MM.1S (cell line): ENCODE measurements around the gene MEP1A.
A peak's percentile ranks its signal among the peaks of the same experiment; 100 is the strongest.

Experiments used
- DNase-seq: peaks from one replicate; pipeline ENCODE4 v3.0.0-alpha.2; 2015
- H2AFZ ChIP-seq: fragments of 300-600 bp; sonication (generic); 2 replicates; pipeline ENCODE4 v1.6.0; 2016; ENCODE audit warnings: antibody characterized with exemption, low read length
- H3F3A ChIP-seq: fragments of 300-600 bp; sonication (generic); 2 replicates; pipeline ENCODE4 v1.6.1; 2016; ENCODE audit warnings: mild to moderate bottlenecking, antibody characterized with exemption, low read length, moderate library complexity, mixed read lengths; ENCODE audit not compliant: insufficient read depth
- H3K27ac ChIP-seq: fragments of 300-600 bp; sonication (generic); 2 replicates; pipeline ENCODE4 v1.5.1; 2016; ENCODE audit warnings: mild to moderate bottlenecking, low read length
- H3K27me3 ChIP-seq: fragments of 300-600 bp; sonication (generic); replicated peaks from 2 replicates; pipeline ENCODE4 v1.6.0; 2016; ENCODE audit warnings: low read length; ENCODE audit not compliant: insufficient read depth
- H3K36me3 ChIP-seq: fragments of 300-600 bp; sonication (generic); replicated peaks from 2 replicates; pipeline ENCODE4 v1.6.1; 2016; ENCODE audit warnings: mild to moderate bottlenecking, low read length, mixed read lengths; ENCODE audit not compliant: insufficient read depth
- H3K4me1 ChIP-seq: fragments of 300-600 bp; sonication (generic); 2 replicates; pipeline ENCODE4 v1.6.1; 2016; ENCODE audit warnings: low read length, mixed read lengths
- H3K4me2 ChIP-seq: fragments of 300-600 bp; sonication (generic); 2 replicates; pipeline ENCODE4 v1.6.0; 2016; ENCODE audit warnings: low read depth, low read length
- H3K4me3 ChIP-seq: fragments of 300-600 bp; sonication (generic); 2 replicates; pipeline ENCODE4 v1.5.1; 2016; ENCODE audit warnings: low read length, mixed read lengths
- H3K79me2 ChIP-seq: fragments of 300-600 bp; sonication (generic); 2 replicates; pipeline ENCODE4 v1.6.1; 2016; ENCODE audit warnings: mixed run types, low read length, mixed read lengths
- H3K9ac ChIP-seq: fragments of 300-600 bp; sonication (generic); 2 replicates; pipeline ENCODE4 v1.6.1; 2016; ENCODE audit warnings: low read length, mixed read lengths
- H3K9me2 ChIP-seq: fragments of 300-600 bp; sonication (generic); replicated peaks from 2 replicates; pipeline ENCODE4 v1.6.1; 2016; ENCODE audit warnings: mild to moderate bottlenecking, low read length, mixed read lengths; ENCODE audit not compliant: insufficient read depth
- H3K9me3 ChIP-seq: fragments of 300-600 bp; sonication (generic); replicated peaks from 2 replicates; pipeline ENCODE4 v1.6.1; 2016; ENCODE audit warnings: mild to moderate bottlenecking, low read length, mixed read lengths; ENCODE audit not compliant: insufficient read depth
- H4K20me1 ChIP-seq: fragments of 300-600 bp; sonication (generic); 2 replicates; pipeline ENCODE4 v1.6.1; 2016; ENCODE audit warnings: mild to moderate bottlenecking, low read length, moderate library complexity, mixed read lengths; ENCODE audit not compliant: insufficient read depth
- EZH2 ChIP-seq: fragments of 300-600 bp; sonication (generic); optimal IDR thresholded peaks from 2 replicates; pipeline ENCODE3; 2017; ENCODE audit warnings: low read depth, mild to moderate bottlenecking, antibody characterized with exemption, low read length, mixed read lengths
- EZH2phosphoT487 ChIP-seq: fragments of 300-600 bp; sonication (generic); IDR thresholded peaks from 2 replicates; pipeline ENCODE4 v1.6.1; 2018; ENCODE audit warnings: antibody characterized with exemption, low read length
- TF ChIP-seq, protein P1 (sequence below): fragments of 300-600 bp; sonication (generic); IDR thresholded peaks from 2 replicates; pipeline ENCODE4 v1.5.1; 2016; ENCODE audit warnings: antibody characterized with exemption, low read length, mixed read lengths

The MEP1A gene

DNA sequence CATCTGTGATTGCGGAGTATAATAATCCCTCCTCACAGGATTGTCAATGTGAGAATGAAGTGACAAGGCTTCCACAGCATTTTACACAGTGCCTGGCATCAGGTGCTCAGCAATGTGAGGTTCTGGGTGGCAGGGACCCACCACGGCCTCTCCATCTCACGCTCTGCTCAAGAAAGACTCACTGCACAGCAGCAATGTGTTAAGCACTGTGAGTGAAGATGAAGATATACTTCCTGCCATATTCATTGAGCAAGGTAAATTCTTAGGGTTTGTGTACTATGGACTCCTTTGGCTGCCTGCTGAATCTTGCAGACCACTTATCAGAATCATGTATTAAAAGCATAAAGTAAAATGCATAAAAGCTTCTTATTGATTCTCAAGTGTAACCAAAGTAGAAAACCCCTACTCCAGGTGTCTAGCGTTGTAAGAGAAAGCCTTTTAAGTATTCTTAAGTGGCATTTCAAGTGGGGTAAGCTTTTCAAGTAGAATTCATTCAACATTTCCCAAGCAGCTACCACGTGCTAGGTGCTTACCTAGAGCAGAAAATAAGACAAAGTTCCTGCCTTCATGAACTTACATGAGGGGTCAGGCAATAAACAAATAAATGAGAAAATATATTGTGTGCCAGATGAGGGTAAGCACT, 17.0 kb upstream of the MEP1A start:
- H3K9me2 ChIP-seq = no peaks in the 10 kb centered on the region
- H3K4me2 ChIP-seq = no peak overlapping the region
- H2AFZ ChIP-seq = no peak overlapping the region

DNA sequence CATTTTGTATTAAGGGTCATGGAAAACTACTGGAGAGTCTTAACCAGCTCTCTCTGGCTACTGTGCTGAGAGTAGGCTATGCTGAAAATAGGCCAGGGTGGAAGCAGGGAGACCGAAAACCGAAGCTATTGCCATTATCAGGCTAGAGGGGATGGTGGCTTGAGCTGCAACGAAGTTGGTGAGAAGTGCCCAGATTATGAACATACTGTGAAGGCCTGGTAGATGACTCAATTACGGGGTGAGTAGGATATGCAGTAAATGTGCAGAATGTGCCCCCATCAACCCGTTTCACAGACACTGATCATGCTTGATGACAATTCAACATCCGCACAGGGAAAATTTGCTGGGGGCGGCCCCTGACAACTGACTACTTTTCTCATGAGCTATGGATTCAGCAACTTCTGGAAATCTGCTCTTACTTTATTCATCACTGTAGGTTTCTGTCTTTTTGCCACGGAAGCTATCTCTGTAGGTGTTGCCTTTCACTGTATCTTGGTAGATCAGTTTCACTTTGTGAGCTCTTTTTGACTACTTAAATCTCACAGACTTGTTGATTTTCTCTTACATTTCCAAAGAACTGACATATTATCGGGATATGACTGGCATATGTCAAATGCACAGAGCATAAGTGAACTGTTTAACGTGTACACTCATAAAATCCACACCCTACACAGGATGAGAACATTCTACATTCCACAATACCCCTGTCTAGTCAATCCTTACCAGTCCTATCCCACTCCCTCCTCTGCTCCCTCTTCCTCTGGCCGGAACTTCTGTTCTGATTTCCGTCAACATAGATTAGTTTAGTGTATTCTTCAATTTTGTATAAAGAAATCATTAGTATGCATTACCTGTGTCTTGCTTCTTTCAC, 15.5 kb upstream of the MEP1A start:
- H3K27ac ChIP-seq = no peak overlapping the region
- no peak overlapping the region for H2AFZ ChIP-seq
- H4K20me1 ChIP-seq = no peaks in the 10 kb centered on the region
- H3K9me2 ChIP-seq = no peaks in the 10 kb centered on the region
- TF ChIP-seq, protein P1, sequence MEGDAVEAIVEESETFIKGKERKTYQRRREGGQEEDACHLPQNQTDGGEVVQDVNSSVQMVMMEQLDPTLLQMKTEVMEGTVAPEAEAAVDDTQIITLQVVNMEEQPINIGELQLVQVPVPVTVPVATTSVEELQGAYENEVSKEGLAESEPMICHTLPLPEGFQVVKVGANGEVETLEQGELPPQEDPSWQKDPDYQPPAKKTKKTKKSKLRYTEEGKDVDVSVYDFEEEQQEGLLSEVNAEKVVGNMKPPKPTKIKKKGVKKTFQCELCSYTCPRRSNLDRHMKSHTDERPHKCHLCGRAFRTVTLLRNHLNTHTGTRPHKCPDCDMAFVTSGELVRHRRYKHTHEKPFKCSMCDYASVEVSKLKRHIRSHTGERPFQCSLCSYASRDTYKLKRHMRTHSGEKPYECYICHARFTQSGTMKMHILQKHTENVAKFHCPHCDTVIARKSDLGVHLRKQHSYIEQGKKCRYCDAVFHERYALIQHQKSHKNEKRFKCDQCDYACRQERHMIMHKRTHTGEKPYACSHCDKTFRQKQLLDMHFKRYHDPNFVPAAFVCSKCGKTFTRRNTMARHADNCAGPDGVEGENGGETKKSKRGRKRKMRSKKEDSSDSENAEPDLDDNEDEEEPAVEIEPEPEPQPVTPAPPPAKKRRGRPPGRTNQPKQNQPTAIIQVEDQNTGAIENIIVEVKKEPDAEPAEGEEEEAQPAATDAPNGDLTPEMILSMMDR = no peak
- no peak for TF ChIP-seq EZH2phosphoT487
- TF ChIP-seq EZH2 = no peak
- H3K4me2 ChIP-seq = no peak overlapping the region
- no peak overlapping the region for H3K4me3 ChIP-seq
- no peak for DNase-seq
- H3K4me1 ChIP-seq = no peaks in the 10 kb centered on the region
- H3K79me2 ChIP-seq = no peaks in the 10 kb centered on the region
- H3K9ac ChIP-seq = no peak overlapping the region
- H3F3A ChIP-seq = no peaks in the 10 kb centered on the region
- no peaks in the 10 kb centered on the region for H3K36me3 ChIP-seq
- H3K27me3 ChIP-seq = no peaks in the 10 kb centered on the region
- H3K9me3 ChIP-seq = no peaks in the 10 kb centered on the region

More for the DNA sequence above, 17.0 kb upstream of the MEP1A start:
- no peak for TF ChIP-seq EZH2
- no peak for TF ChIP-seq EZH2phosphoT487
- TF ChIP-seq, protein P1 = no peak
- H4K20me1 ChIP-seq = no peaks in the 10 kb centered on the region
- H3K36me3 ChIP-seq = no peaks in the 10 kb centered on the region
- H3K4me3 ChIP-seq = no peak overlapping the region
- no peaks in the 10 kb centered on the region for H3F3A ChIP-seq
- no peak overlapping the region for H3K27ac ChIP-seq
- no peaks in the 10 kb centered on the region for H3K4me1 ChIP-seq
- DNase-seq = no peak
- H3K79me2 ChIP-seq = no peaks in the 10 kb centered on the region
- no peaks in the 10 kb centered on the region for H3K27me3 ChIP-seq
- no peak overlapping the region for H3K9ac ChIP-seq
- H3K9me3 ChIP-seq = no peaks in the 10 kb centered on the region

DNA sequence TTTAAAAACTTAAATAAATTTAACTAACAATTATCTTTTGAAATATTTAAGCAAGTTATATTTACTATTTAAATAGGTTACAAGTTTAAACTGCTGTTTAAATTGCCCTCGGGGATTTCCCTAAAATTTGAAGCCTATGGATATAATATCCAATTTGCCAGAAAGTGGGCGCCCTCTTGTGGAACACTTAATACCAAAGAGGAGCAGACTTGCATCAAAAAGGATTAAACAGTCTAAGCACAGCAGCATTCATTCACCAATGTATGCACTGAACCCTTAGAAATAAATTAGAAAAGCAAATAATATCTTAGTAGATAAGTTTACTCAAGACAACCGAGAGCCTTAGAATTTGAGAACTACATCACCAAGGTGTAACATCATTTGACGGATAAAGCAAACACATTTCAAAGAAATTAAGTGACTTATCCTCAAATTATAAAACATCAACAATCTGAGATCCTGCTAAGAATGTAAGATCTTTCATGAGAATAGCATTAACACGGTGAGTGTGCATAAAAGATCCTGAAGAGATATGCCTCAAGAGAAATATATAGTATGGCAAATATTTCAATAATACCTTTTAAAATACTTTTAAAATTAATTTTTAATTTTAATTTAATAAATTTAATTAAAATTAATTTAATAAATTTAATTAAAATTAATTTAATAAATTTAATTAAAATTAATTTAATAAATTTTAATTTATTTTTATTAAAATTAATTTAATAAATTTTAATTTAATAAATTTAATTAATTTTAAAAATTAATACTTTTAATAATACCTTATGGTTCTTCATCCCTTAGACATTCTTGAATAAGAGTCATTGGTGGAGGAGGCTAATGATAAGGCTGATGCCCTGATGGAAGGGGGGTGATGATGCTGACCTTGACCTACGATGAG, 11.5 kb upstream of the MEP1A start:
- no peak overlapping the region for H3K27ac ChIP-seq
- H3K79me2 ChIP-seq = no peaks in the 10 kb centered on the region
- DNase-seq = peak; percentile 63
- H3K9ac ChIP-seq = no peak overlapping the region
- no peaks in the 10 kb centered on the region for H3K9me2 ChIP-seq
- no peak overlapping the region for H2AFZ ChIP-seq
- no peak overlapping the region for H3K4me2 ChIP-seq
- no peaks in the 10 kb centered on the region for H3K36me3 ChIP-seq
- H4K20me1 ChIP-seq = no peaks in the 10 kb centered on the region
- H3K27me3 ChIP-seq = no peaks in the 10 kb centered on the region
- H3K9me3 ChIP-seq = no peaks in the 10 kb centered on the region
- TF ChIP-seq EZH2phosphoT487 = no peak
- TF ChIP-seq, protein P1 = peak; percentile 63
- H3K4me1 ChIP-seq = no peaks in the 10 kb centered on the region
- no peak overlapping the region for H3K4me3 ChIP-seq
- H3F3A ChIP-seq = no peaks in the 10 kb centered on the region
